Measurements from ENCODE around the gene ZBTB43.
"Not testable (repeated sequence)": the region's sequence is repeated elsewhere in the genome, so short reads cannot be mapped to it uniquely, and the experiment has no call there.

ZBTB43 gene

DNA sequence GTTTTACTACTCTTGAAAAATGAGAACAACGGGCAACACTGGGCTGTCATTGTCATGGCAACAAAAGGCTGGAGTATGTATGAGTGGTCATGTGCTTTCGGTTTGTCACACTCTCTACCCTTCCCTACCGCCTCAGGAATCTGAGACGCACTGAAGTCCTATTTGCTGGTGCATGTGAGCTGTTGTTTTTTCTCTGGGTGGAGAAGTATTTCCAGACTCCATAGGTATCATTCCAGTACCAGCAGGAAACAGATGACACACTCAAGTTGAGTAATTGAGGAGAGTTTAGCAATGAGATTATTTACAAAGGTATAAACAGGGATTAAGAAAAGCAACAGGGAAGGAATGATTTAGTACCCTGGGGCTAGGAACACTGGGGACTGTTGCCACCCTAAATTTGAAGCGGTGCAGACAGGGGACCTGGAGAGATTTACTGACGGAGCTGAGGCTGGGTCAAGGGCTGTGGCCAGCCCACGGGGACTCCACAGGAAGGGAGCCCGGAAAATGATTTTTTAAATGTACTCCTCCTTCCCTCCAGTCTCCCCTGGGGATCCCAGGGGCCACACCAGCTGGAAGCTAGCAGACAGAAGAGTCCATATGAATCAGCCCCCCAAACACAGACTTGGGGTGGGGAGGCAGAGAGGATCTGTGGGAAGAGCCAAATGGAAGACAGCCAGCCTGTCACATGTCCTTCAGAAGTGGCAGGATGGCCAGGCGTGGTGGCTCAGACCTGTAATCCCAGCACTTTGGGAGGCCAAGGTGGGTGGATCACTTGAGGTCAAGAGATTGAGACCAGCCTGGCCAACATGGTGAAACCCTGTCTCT lies 13.2 kb upstream of the ZBTB43 start:
- peak; percentile 67 for DNase-seq

GRCh38 chr9:126793686-126794417 lies 11.0 kb upstream of the ZBTB43 start:
- no peak for DNase-seq

- DNase-seq: no peak
These were observed 10.4 kb upstream of the ZBTB43 start for GRCh38 chr9:126794441-126794840.

DNA sequence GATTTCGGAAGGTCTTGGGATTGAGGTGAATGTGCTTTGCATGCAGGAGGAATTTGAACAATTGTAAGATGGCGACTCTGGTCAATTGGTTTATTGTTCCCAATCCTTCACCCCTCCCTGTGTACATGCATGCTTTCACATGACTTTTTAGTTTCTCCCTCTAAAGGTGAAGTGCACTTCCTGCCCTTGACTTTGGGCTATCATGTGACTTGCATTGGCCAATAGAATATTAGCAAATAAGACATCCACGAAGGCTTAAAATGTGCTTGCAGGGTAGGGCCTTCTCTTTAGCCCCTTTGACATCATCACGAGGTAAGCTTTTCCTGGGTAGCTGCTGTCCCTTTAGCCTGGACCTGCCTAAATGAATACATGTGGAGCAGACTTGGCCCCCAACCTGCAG lies 8.1 kb upstream of the ZBTB43 start:
- no peak for DNase-seq

- no peak for DNase-seq
These were observed 6.9 kb upstream of the ZBTB43 start for GRCh38 chr9:126797903-126798302.

- no peak for DNase-seq
These were observed 5.8 kb upstream of the ZBTB43 start for GRCh38 chr9:126799034-126799433.

DNA sequence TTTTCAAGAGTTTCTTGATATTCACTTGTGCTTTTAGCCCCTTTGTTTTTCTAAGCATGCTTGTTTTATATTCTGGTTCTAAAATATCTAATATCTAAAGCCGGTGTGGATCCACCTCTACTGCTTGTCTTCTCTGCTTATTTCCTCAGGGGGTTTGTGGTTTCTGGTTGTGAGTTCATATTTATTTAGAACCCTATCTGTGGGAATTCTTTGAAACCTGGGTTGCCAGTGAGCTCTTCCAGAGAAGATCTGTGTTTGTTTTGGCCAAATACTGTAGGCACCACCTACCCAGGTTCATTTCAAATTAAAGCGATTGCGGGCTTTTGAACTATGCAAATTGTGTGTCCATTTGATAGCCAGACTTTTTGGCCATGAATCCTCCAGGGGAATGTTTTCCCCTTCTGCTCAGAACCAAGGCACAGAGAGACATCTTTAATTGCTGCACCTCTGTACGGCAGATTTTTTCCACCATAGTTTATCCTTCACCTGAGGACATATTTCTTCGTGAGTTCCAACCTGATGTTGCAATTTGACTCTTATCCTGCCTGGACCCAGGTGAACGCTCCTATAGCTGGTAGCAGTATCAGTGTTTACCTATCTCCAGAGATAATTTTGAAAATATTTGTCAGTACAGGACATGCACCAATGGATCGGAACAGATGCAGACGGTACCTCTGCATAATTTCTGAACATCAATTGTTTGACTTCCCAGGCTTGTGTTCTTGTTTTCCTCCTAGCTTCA lies 2.4 kb upstream of the ZBTB43 start:
- no peak for DNase-seq

- DNase-seq: no peak
These were observed 593 bp upstream of the ZBTB43 start for GRCh38 chr9:126804198-126804695.

DNA sequence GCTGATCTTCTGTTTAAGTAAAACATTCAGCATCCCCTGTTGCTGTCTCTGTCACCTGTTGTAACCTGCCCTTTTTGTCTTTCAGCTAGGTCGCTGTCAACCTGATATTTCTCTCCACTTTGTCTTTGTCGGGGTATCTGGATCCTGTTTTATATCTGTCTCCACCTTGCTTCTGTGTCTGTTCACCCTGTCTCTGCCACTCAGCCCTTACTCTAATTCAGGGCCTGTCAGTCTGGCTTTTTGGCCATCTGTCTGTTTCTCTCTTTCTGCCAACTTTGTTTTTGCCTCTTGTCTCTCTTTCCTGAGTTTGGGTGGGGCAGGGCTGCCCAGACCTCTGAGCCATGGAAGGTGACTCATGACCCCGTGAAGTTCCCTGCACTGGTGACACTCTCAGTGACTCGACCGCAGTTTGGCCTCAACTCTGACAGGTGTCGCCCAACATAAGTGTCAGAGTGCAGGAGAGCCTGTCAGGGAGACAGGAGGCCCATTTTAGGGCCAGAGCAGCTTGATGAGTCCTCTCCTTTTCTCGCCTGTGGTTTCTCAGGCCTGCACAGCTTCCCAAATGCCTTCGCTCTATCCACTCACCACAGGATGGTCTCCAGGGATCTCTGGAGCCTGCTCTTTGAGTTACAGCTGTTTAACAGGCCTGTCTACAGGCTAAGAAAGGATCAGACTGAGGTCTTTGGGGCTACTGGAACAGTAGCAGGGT lies 868 bp downstream of the ZBTB43 start:
- DNase-seq: peak; percentile 73

DNA sequence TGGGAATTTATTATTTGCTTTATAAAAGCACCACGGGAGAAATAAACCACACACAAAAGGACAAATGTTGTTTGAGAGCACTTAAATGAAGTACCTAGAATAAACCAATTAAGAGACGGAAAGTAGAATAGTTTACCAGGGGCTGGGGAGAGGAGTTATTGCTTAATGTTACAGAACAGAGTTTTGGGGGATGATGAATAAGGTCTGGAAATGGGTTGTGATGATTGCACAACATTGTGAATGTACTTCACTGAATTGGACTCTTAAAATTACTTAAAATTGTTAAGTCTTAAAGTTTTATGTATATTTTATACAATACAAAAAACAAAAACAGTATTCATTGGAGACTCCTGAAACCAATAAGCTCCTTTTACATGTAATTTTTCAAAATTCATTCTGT lies 1.5 kb downstream of the ZBTB43 start:
- peak; percentile 22 for DNase-seq

DNA sequence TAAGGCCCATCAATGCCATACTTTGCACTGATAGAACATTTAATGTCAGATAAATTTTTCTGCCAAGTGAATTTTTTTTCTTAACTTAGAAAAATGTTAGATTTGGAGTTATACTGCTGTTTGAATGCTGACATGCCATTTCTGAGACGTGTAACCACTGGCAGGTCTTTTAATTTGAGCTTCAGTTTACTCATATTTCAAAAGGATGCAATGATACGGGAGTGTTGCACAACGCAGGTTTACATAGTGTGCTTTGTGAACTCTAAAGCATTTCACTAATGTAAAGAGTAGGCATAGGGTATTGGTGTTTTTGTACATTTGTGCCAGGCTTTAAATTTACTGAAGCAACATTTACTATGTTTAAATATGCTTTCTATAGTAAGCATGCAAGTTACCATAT lies 4.2 kb downstream of the ZBTB43 start:
- peak; percentile 7 for DNase-seq

DNA sequence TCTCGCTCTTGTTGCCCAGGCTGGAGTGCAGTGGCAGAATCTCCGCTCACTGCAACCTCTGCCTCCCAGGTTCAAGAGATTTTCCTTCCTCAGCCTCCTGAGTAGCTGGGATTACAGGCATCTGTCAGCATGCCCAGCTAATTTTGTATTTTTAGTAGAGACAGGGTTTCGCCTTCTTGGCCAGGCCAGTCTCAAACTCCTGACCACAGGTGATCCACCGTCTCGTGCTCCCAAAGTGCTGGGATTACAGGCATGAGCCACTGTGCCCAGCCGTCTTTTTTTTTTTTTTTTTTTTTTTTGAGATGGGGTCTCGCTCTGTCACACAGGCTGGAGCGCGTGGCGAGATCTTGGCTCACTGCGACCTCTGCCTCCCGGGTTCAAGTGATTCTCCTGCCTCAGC lies 5.4 kb downstream of the ZBTB43 start:
- not testable (repeated sequence) for DNase-seq

- no peak for DNase-seq
These were observed 8.2 kb downstream of the ZBTB43 start for GRCh38 chr9:126813072-126813471.

GRCh38 chr9:126814091-126814490 lies 9.3 kb downstream of the ZBTB43 start:
- no peak for DNase-seq

- not testable (repeated sequence) for DNase-seq
These were observed 12.8 kb downstream of the ZBTB43 start for GRCh38 chr9:126817615-126818014.

GRCh38 chr9:126818482-126818881 lies 13.6 kb downstream of the ZBTB43 start:
- no peak for DNase-seq

DNA sequence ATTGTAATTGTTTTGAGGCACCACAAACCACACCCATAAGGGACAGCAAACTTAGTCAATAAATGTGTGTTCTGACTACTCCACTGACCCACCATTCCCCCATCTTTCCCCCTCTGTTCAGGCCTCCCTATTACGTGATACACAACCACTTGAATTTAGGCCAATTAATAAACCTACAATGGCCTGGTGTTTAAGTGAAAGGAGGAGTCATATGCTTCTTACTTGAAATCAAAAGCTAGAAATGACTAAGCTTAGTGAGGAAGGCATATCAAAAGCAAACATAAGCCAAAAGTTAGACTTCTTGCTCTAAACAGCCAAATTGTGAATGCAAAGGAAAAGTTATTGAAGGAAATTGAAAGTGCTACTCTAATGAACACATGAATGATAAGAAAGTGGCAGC lies 14.6 kb downstream of the ZBTB43 start:
- DNase-seq: no peak

- DNase-seq: no peak
These were observed 17.4 kb downstream of the ZBTB43 start for GRCh38 chr9:126822278-126822677.

DNA sequence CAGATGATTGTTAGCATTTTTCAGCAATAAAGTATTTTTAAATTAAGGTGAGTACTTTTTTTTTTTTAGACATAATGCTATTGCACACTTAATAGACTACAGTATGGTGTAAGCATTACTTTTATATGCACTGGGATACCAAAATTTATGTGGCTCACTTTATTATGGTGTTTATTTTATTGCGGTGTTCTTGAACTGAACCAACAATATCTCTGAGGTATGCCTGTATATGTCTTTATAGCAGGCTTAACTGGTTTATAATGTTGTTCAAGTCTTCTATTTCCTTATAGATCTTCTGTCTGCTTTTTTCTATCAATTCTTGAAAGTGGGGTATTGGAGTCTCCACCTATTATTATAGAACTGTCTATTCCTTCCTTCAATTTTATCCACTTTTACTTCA lies 18.0 kb downstream of the ZBTB43 start:
- no peak for DNase-seq

GRCh38 chr9:126824052-126824451 lies 19.2 kb downstream of the ZBTB43 start:
- DNase-seq: not testable (repeated sequence)

GRCh38 chr9:126827227-126827626 lies 22.4 kb downstream of the ZBTB43 start:
- DNase-seq: no peak

GRCh38 chr9:126829035-126829434 lies 24.2 kb downstream of the ZBTB43 start:
- no peak for DNase-seq

DNA sequence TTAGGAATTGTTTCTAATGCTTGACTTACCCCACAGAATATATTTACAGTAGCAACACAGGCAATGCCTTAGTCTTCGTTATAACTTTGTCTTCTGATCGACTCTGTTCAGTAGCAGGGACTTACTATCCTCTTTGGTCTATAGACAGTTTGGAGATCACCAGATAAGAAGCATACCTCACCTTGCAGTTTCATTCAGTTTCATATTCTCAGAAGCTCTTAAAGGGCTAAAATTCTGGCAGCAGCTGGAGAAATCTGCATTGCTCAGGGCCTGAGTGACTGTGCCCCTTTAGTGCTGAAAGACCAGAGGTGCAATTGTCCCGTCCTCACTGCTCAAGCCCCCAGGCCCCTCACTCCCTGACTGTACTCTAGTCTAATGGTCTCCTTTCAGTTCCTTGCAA lies 26.0 kb downstream of the ZBTB43 start:
- no peak for DNase-seq

All from fibroblast of skin of right quadriceps (primary cell).